GM13976 (cell line): ENCODE measurements around the gene ABCC4.

Experiments used
- DNase-seq: peaks from one replicate; pipeline ENCODE4 v3.0.0; 2012; ENCODE audit warnings: low spot score
- in situ Hi-C: fragments of 300-500 bp; cut with MboI; formaldehyde crosslinking; loops from one replicate; pipeline ENCODE4 v1.12.0; 2022; ENCODE audit warnings: low sequenced_read_pairs, mixed read lengths, inconsistent platforms; ENCODE audit not compliant: unreplicated experiment
- TF ChIP-seq, protein P1 (sequence below): IDR thresholded peaks from 2 replicates; pipeline ENCODE4 v1.5.1; 2012; ENCODE audit warnings: borderline replicate concordance, mild to moderate bottlenecking; ENCODE audit not compliant: insufficient read depth; ENCODE audit errors: extremely low read depth, missing control alignments, control extremely low read depth

The ABCC4 gene

DNA sequence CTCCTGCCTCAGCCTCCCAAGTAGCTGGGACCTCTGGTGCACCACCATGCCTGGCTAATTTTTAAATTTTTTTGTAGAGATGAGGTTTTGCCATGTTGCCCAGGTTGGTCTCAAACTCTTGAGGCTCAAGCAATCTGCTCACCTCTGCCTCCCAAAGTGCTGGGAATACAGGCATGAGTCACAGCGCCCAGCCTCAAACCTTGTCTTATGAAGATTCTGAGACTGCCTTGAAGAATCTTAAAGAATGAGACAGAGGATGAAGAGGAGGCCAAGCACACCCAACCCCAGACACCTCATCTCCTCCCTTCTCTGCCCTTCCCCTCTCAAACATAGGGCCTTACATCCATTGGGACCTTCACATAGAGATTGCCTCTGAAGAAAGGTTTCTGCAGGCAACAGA lies 179.7 kb downstream of the ABCC4 start:
- in situ Hi-C loops, result no loop called here
- TF ChIP-seq, protein P1, sequence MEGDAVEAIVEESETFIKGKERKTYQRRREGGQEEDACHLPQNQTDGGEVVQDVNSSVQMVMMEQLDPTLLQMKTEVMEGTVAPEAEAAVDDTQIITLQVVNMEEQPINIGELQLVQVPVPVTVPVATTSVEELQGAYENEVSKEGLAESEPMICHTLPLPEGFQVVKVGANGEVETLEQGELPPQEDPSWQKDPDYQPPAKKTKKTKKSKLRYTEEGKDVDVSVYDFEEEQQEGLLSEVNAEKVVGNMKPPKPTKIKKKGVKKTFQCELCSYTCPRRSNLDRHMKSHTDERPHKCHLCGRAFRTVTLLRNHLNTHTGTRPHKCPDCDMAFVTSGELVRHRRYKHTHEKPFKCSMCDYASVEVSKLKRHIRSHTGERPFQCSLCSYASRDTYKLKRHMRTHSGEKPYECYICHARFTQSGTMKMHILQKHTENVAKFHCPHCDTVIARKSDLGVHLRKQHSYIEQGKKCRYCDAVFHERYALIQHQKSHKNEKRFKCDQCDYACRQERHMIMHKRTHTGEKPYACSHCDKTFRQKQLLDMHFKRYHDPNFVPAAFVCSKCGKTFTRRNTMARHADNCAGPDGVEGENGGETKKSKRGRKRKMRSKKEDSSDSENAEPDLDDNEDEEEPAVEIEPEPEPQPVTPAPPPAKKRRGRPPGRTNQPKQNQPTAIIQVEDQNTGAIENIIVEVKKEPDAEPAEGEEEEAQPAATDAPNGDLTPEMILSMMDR, result no peak

DNA sequence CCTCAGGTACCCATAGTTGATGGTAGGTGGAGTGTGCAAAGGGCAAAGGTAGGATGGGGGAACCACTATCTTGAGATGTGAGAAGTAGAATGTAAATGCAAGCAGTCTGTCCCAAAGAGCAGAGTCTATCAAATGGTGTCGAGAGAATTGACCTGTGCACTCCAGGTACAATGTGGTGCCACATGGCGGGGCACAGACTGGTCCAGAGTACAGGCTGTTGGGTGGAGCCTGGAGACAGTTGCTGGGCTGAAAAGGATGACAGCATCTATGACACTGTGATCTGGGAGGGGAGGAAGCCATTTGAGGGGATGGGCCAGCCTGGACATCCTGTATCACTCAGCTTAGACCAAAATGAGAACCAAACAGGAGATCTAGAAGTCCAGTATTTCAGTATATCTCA lies 180.6 kb downstream of the ABCC4 start:
- TF ChIP-seq, protein P1, result no peak
- DNase-seq, result no peak
- in situ Hi-C loops, result no loop called here

More for the DNA sequence above, 179.7 kb downstream of the ABCC4 start:
- no peak for DNase-seq

DNA sequence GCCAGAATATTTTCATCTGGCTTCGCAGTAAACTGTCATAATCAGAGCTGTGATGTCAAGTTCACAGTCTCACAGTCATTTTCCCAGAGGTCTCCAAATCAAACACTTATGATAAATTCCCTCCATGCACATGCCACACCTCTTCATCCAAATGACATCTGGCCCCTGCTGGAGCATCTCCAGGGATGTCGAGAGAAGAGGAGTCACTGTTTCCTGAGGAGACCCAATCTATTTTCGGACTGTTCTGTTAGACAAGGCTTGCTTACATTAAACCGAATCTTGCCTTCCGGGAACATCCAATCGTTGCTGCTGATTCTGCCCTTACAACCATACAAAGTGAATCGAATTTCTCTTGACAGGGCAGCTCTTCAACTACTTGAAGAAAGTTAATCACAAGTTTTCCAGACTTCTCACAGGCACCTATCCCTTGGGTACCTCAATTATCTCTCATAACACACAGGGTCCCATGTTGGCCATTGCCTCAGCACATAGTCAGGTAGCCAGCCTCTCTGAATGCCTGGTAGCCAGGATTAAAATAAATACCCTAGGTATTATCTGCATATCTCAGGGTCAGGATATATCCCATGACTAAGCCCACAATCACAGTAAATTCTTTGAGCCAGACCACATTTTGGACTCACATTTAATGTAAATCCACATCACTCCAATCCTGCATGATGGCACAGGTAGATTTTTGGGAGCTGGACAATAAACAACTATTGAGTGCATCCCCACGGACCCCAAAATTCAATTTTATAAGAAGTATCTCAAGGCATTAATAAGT lies 182.5 kb downstream of the ABCC4 start:
- no peak for DNase-seq
- in situ Hi-C loops, result no loop called here
- TF ChIP-seq, protein P1, result no peak

DNA sequence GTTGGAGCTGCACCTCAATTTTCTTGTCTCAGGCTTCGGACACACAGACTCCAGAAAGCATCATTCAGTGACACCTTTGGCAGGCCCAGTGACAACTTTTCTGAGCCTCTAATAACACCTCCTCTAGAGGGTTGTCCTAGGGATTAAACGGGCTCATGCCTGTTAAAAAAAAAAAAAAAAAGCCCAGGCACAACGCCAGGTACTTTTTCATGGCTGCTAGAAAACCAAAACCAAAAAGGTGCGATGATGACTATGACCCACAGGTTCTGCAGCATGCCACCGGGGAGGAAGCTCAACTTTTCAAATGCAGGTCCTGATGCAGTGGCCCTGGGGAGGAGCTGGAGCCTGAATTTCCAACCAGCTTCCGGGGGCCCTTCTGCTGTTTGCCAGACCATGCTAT lies 184.2 kb downstream of the ABCC4 start:
- TF ChIP-seq, protein P1, result no peak
- in situ Hi-C loops, result no loop called here
- no peak for DNase-seq

DNA sequence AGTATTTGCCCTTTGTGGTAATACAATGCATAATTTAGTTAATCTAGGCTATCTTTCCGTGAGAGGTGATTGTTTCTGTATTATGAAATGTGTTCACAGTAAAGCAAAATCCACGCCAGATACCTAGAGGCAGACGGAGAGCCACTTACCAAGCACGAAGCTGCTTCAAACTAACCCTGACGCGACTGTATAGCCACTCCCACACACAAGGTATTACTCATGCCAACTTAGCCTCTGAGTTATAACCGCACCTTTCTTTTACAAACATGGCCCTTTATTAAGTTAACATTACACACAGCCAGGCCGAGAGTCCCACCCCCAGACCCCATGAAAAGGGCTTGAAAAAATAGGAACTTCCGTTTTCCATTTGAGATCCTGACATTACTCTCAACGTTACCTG lies 185.7 kb downstream of the ABCC4 start:
- TF ChIP-seq, protein P1, result no peak
- DNase-seq, result no peak
- in situ Hi-C loops, result no loop called here

DNA sequence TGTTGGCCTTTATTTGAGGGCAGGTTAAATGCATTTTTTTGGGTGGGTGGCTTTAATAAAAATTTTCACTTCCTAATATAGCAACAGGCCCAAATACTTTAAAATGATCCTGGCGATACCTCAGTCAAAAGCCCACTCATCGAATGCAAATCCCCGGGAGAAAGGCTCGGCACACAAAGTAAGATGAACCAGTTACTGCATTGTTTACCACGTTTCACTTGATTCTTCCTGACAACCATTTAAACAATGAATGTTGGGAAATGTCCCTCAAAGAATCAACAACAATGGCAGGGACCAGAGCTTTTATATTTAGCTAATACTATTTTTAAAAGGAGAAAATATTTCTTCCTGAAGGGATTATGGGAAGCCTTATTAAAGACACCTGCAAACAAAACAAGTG lies 187.7 kb downstream of the ABCC4 start:
- in situ Hi-C loops, result no loop called here
- DNase-seq, result no peak
- TF ChIP-seq, protein P1, result no peak
